A549 (cell line): ENCODE results near the gene ACOD1.

ENCODE experiments used
- CTCF ChIP-seq: fragments of >200 bp; sonication (Bioruptor Twin); formaldehyde crosslinking; IDR thresholded peaks from 3 replicates; pipeline ENCODE4 v1.5.1; 2016
- EHF ChIP-seq: fragments of 250-450 bp; sonication (Bioruptor Pico); IDR thresholded peaks from 2 replicates; pipeline ENCODE4 v1.5.0; 2020; ENCODE audit warnings: mild to moderate bottlenecking
- EP300 ChIP-seq, 2 experiments: fragments of >200 bp; sonication (Bioruptor Twin); formaldehyde crosslinking; IDR thresholded peaks; 2 replicates in 1 of 2; 3 replicates in 1 of 2; pipeline ENCODE4 v1.6.1; 2016 to 2017
- ESRRA ChIP-seq: fragments of 150-350 bp; IDR thresholded peaks from 2 replicates; pipeline ENCODE4 v1.6.1; 2014; ENCODE audit warnings: mild to moderate bottlenecking, low read length, borderline replicate concordance
- MAFK ChIP-seq: fragments of 450-650 bp; IDR thresholded peaks from 2 replicates; pipeline ENCODE4 v1.6.1; 2014; ENCODE audit not compliant: partially characterized antibody
- MAX ChIP-seq: IDR thresholded peaks from 2 replicates; pipeline ENCODE4 v1.6.1; 2012
- NFE2L2 ChIP-seq: fragments of 150-350 bp; conservative IDR thresholded peaks from 2 replicates; pipeline ENCODE4 v1.6.1; 2014; ENCODE audit warnings: low read length
- POLR2A ChIP-seq: IDR thresholded peaks from 2 replicates; pipeline ENCODE4 v1.6.1; 2012; ENCODE audit warnings: mild to moderate bottlenecking, low read length
- RFX5 ChIP-seq: fragments of 450-650 bp; IDR thresholded peaks from 2 replicates; pipeline ENCODE4 v1.7.1; 2014; ENCODE audit warnings: antibody characterized with exemption, mild to moderate bottlenecking, moderate library complexity
- SMC3 ChIP-seq: fragments of >200 bp; sonication (Bioruptor Twin); formaldehyde crosslinking; IDR thresholded peaks from 3 replicates; pipeline ENCODE4 v1.6.1; 2018; ENCODE audit warnings: inconsistent platforms
- SREBF2 ChIP-seq: fragments of 450-650 bp; IDR thresholded peaks from 2 replicates; pipeline ENCODE4 v1.6.1; 2014; ENCODE audit warnings: mild to moderate bottlenecking, moderate library complexity
- USF2 ChIP-seq: fragments of 450-650 bp; IDR thresholded peaks from 2 replicates; pipeline ENCODE4 v1.6.1; 2014; ENCODE audit warnings: antibody characterized with exemption
- TF ChIP-seq, protein P1 (sequence below): fragments of 200-600 bp; sonication (generic); IDR thresholded peaks from 2 replicates; pipeline ENCODE4 v1.6.1; 2016; ENCODE audit warnings: antibody characterized with exemption, mild to moderate bottlenecking, moderate library complexity

GRCh38 chr13:76976490-76976889, 28.2 kb downstream of the ACOD1 start:
- TF ChIP-seq, protein P1, sequence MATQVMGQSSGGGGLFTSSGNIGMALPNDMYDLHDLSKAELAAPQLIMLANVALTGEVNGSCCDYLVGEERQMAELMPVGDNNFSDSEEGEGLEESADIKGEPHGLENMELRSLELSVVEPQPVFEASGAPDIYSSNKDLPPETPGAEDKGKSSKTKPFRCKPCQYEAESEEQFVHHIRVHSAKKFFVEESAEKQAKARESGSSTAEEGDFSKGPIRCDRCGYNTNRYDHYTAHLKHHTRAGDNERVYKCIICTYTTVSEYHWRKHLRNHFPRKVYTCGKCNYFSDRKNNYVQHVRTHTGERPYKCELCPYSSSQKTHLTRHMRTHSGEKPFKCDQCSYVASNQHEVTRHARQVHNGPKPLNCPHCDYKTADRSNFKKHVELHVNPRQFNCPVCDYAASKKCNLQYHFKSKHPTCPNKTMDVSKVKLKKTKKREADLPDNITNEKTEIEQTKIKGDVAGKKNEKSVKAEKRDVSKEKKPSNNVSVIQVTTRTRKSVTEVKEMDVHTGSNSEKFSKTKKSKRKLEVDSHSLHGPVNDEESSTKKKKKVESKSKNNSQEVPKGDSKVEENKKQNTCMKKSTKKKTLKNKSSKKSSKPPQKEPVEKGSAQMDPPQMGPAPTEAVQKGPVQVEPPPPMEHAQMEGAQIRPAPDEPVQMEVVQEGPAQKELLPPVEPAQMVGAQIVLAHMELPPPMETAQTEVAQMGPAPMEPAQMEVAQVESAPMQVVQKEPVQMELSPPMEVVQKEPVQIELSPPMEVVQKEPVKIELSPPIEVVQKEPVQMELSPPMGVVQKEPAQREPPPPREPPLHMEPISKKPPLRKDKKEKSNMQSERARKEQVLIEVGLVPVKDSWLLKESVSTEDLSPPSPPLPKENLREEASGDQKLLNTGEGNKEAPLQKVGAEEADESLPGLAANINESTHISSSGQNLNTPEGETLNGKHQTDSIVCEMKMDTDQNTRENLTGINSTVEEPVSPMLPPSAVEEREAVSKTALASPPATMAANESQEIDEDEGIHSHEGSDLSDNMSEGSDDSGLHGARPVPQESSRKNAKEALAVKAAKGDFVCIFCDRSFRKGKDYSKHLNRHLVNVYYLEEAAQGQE: no peak
- TF ChIP-seq CTCF (no peak), USF2 (no peak), MAX (no peak), SREBF2 (no peak), POLR2A (no peak), NFE2L2 (no peak), SMC3 (no peak), RFX5 (no peak), EP300 (IDR thresholded peaks at IDR 0.05) (no peak), MAFK (no peak), ESRRA (no peak), EHF (CRISPR knock-in tag) (no peak)
